GM12875 (cell line): Measurements from ENCODE around the gene TBX21.
A peak's percentile ranks its signal among the peaks of the same experiment; 100 is the strongest.

Experiments
- H3K4me3 ChIP-seq: one replicate; pipeline ENCODE4 v1.5.1; 2011; ENCODE audit warnings: low read depth, low read length, control low read depth
- CTCF ChIP-seq: IDR thresholded peaks from 2 replicates; pipeline ENCODE4 v1.5.1; 2011; ENCODE audit warnings: low read depth, mild to moderate bottlenecking, control low read depth, inconsistent platforms, low read length, moderate library complexity, borderline replicate concordance; ENCODE audit not compliant: insufficient read depth

Gene TBX21

GRCh38 chr17:47720754-47721533 is 12.1 kb upstream of the TBX21 start:
- no peak overlapping the region for H3K4me3 ChIP-seq
- no peak for TF ChIP-seq CTCF

GRCh38 chr17:47721725-47722124 is 11.3 kb upstream of the TBX21 start:
- no peak for TF ChIP-seq CTCF
- no peak overlapping the region for H3K4me3 ChIP-seq

- H3K4me3 ChIP-seq, result no peak overlapping the region
- no peak for TF ChIP-seq CTCF
These were observed 8.3 kb upstream of the TBX21 start for GRCh38 chr17:47724705-47725104.

- peak; percentile 9; the same call in 1 of the 2 replicates for TF ChIP-seq CTCF
- no peak overlapping the region for H3K4me3 ChIP-seq
These were observed 7.5 kb upstream of the TBX21 start for GRCh38 chr17:47725446-47726111.

- no peak for TF ChIP-seq CTCF
- no peak overlapping the region for H3K4me3 ChIP-seq
These were observed 6.0 kb upstream of the TBX21 start for GRCh38 chr17:47726796-47727703.

- no peak overlapping the region for H3K4me3 ChIP-seq
- no peak for TF ChIP-seq CTCF
These were observed 5.4 kb upstream of the TBX21 start for GRCh38 chr17:47727704-47728036.
